ENCODE measurements around the gene COPS9. TPM values are rescaled to one million over a fixed set of nuclear protein-coding genes. Genes with fewer than 3 reads are reported as not detected.

COPS9 gene
- total and polyA plus RNA-seq, 7 donors: 235 to 458 (median 327) TPM

- Histone ChIP-seq H3K4me1 (peaks cover 0 to 7% (median 0%) of the 10 kb centered on the region in 4 donors), H3K27me3 (peaks cover 0 to 54% (median 16%) of the 10 kb centered on the region in 3 donors), H3K36me3 (no peaks in the 10 kb centered on the region), H3K9me3 (no peaks in the 10 kb centered on the region), H3K4me3 (no peak overlapping the region), H3K27ac (no peak overlapping the region)
- 88 to 90% methylated on average over 5 of the region's 5 CpGs for WGBS, 2 donors
- TF ChIP-seq POLR2A (IDR thresholded peaks at IDR 0.05): no peak
- no peak for TF ChIP-seq EP300 (IDR thresholded peaks at IDR 0.05)
- no peak for TF ChIP-seq POLR2AphosphoS5 (IDR thresholded peaks at IDR 0.05)
- TF ChIP-seq CTCF (IDR thresholded peaks at IDR 0.05): no peak
- no peak for DNase-seq
- intact Hi-C loops (cut with DNase I): no loop called here
Observed at GRCh38 chr2:240147382-240147781, 11.3 kb upstream of the COPS9 start.

- DNase-seq: no peak
- peaks cover 0 to 54% (median 16%) of the 10 kb centered on the region in 3 donors for H3K27me3 ChIP-seq
- intact Hi-C loops (cut with DNase I): no loop called here
- H3K4me1 ChIP-seq: peaks cover 0 to 7% (median 0%) of the 10 kb centered on the region in 4 donors
- no peak overlapping the region for H3K4me3 ChIP-seq
- TF ChIP-seq POLR2AphosphoS5 (IDR thresholded peaks at IDR 0.05): no peak
- 65 to 80% methylated on average over 12 of the region's 12 CpGs for WGBS, 2 donors
- H3K36me3 ChIP-seq: no peaks in the 10 kb centered on the region
- H3K27ac ChIP-seq: no peak overlapping the region
- no peaks in the 10 kb centered on the region for H3K9me3 ChIP-seq
Observed at GRCh38 chr2:240146627-240147278, 10.6 kb upstream of the COPS9 start.

- no peaks in the 10 kb centered on the region for H3K36me3 ChIP-seq
- intact Hi-C loops (cut with DNase I): no loop called here
Observed at GRCh38 chr2:240146141-240146561, 10.0 kb upstream of the COPS9 start.

GRCh38 chr2:240145461-240145860 is 9.4 kb upstream of the COPS9 start:
- WGBS, 2 donors: 72 to 76% methylated on average over 13 of the region's 13 CpGs
- Histone ChIP-seq H3K27ac (no peak overlapping the region), H3K4me3 (no peak overlapping the region), H3K36me3 (no peaks in the 10 kb centered on the region), H3K27me3 (peaks cover 0 to 42% (median 16%) of the 10 kb centered on the region in 3 donors), H3K9me3 (no peaks in the 10 kb centered on the region), H3K4me1 (peaks cover 0 to 7% (median 0%) of the 10 kb centered on the region in 4 donors)
- no peak for TF ChIP-seq POLR2A (IDR thresholded peaks at IDR 0.05)
- TF ChIP-seq EP300 (IDR thresholded peaks at IDR 0.05): no peak
- TF ChIP-seq POLR2AphosphoS5 (IDR thresholded peaks at IDR 0.05): no peak
- no peak for TF ChIP-seq CTCF (IDR thresholded peaks at IDR 0.05)
- intact Hi-C loops (cut with DNase I): no loop called here
- DNase-seq: no peak

More at GRCh38 chr2:240146141-240146561, 10.0 kb upstream of the COPS9 start:
- no peak overlapping the region for H3K4me3 ChIP-seq
- H3K4me1 ChIP-seq: peaks cover 0 to 7% (median 0%) of the 10 kb centered on the region in 4 donors
- H3K9me3 ChIP-seq: no peaks in the 10 kb centered on the region
- TF ChIP-seq CTCF (IDR thresholded peaks at IDR 0.05) (no peak), POLR2A (IDR thresholded peaks at IDR 0.05) (no peak), POLR2AphosphoS5 (IDR thresholded peaks at IDR 0.05) (no peak), EP300 (IDR thresholded peaks at IDR 0.05) (no peak)
- no peak for DNase-seq
- 36 to 56% methylated on average over 10 of the region's 10 CpGs for WGBS, 2 donors
- peaks cover 0 to 49% (median 16%) of the 10 kb centered on the region in 3 donors for H3K27me3 ChIP-seq
- H3K27ac ChIP-seq: no peak overlapping the region

GRCh38 chr2:240144649-240145261 is 8.7 kb upstream of the COPS9 start:
- Histone ChIP-seq H3K4me3 (no peak overlapping the region), H3K27ac (no peak overlapping the region)
- 78 to 82% methylated on average over 20 of the region's 20 CpGs for WGBS, 2 donors

More at GRCh38 chr2:240144649-240145261, 8.7 kb upstream of the COPS9 start:
- TF ChIP-seq CTCF (IDR thresholded peaks at IDR 0.05) (no peak), POLR2AphosphoS5 (IDR thresholded peaks at IDR 0.05) (no peak), POLR2A (IDR thresholded peaks at IDR 0.05) (no peak), EP300 (IDR thresholded peaks at IDR 0.05) (no peak)
- intact Hi-C loops (cut with DNase I): no loop called here
- H3K4me1 ChIP-seq: peaks cover 0 to 7% (median 0%) of the 10 kb centered on the region in 4 donors
- H3K36me3 ChIP-seq: no peaks in the 10 kb centered on the region
- H3K27me3 ChIP-seq: peaks cover 0 to 35% (median 16%) of the 10 kb centered on the region in 3 donors
- no peaks in the 10 kb centered on the region for H3K9me3 ChIP-seq
- DNase-seq: no peak

Measured in sigmoid colon (tissue), 7 donors.